Measurements from ENCODE around the gene HEXIM1. TPM values are rescaled to one million over a fixed set of nuclear protein-coding genes. Genes with fewer than 3 reads are reported as not detected.

HEXIM1 gene
- total and polyA plus RNA-seq, 7 donors, result 21.6 to 60.9 (median 41.0) TPM

DNA sequence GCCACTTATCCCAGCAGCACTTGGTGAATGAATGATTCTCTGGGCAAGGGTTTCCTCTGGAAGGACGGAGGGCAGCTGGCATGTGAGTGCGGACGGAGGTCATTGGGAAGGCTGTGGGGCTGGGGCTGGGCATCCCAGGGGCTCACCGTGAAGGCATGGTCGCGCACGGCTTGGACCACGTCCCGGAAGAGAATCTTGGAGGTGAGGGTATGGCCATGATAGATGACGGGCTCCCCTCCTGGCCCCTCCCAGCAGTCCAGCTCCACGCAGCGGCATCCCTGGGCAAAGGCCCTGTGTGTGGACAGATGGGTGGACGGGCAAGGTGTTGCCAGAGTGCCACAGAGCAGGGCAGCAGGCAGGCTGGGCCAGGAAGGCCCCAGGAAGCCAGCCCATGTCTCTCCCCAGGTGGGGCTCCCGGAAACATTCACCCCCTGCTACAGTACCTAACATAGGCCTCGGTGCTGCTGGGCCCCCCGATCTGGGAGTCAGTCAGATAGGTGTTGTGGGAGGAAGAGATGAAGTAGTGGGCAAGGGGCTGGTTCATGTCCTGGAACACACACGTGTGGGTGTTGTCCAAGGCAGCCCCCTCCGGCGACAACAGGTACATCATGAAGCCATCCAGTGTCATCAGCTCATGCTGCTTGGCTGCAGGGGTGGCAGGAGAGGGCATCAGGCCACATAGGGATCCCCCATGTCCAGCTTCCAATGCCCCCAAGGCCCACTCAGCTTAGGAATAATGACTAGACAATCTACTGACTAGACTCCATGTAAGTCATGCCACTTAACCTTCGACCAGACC lies 30.2 kb upstream of the HEXIM1 start:
- no peaks in the 10 kb centered on the region for H3K27me3 ChIP-seq
- peaks cover 13 to 69% (median 32%) of the 10 kb centered on the region in 4 donors for H3K36me3 ChIP-seq
- H3K4me3 ChIP-seq, result no peak overlapping the region
- H3K9me3 ChIP-seq, result no peaks in the 10 kb centered on the region
- peaks cover 0 to 7% (median 6%) of the 10 kb centered on the region in 4 donors for H3K4me1 ChIP-seq
- no peak overlapping the region for H3K27ac ChIP-seq
- 93 to 95% methylated on average over 20 of the region's 20 CpGs for WGBS, 2 donors
- intact Hi-C loops (cut with DNase I), result no loop called here
- no peak for TF ChIP-seq EP300 (IDR thresholded peaks at IDR 0.05)
- TF ChIP-seq POLR2AphosphoS5 (IDR thresholded peaks at IDR 0.05), result no peak
- no peak for TF ChIP-seq POLR2A (IDR thresholded peaks at IDR 0.05)
- no peak for TF ChIP-seq CTCF (IDR thresholded peaks at IDR 0.05)
- no peak for DNase-seq

- Histone ChIP-seq H3K9me3 (no peaks in the 10 kb centered on the region), H3K4me1 (peaks cover 0 to 13% (median 11%) of the 10 kb centered on the region in 4 donors), H3K27ac (no peak overlapping the region), H3K27me3 (no peaks in the 10 kb centered on the region), H3K36me3 (peaks cover 13 to 63% (median 25%) of the 10 kb centered on the region in 4 donors), H3K4me3 (no peak overlapping the region)
- WGBS, 2 donors, result 89 to 94% methylated on average over 23 of the region's 23 CpGs
- DNase-seq, result no peak
- TF ChIP-seq POLR2A (IDR thresholded peaks at IDR 0.05), result no peak
- TF ChIP-seq CTCF (IDR thresholded peaks at IDR 0.05), result no peak
- TF ChIP-seq EP300 (IDR thresholded peaks at IDR 0.05), result no peak
- TF ChIP-seq POLR2AphosphoS5 (IDR thresholded peaks at IDR 0.05), result no peak
- intact Hi-C loops (cut with DNase I), result no loop called here
Observed at GRCh38 chr17:45118691-45119090, 29.6 kb upstream of the HEXIM1 start.

DNA sequence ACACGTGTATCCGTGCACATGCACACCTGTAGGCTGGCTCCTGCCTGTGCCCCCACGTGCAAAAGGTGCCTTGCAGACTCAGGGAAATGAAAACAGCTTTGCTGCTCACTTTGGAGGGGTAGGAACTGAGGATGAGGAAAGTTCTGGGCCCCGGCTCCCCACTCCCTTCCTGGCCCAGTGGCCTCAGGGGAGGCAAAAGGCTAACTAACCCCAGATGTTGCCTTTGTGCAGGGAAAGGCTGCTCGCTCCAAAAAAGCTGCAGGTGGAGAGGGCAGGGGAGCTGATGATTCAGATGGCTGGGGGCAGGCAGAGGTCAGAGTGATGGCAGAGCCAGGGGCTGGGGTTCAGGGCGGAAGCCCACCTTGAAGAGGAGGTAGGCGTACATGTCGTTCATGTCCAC lies 28.3 kb upstream of the HEXIM1 start:
- no peaks in the 10 kb centered on the region for H3K27me3 ChIP-seq
- WGBS, 2 donors, result 88 to 93% methylated on average over 8 of the region's 8 CpGs
- H3K27ac ChIP-seq, result no peak overlapping the region
- peaks cover 0 to 24% (median 23%) of the 10 kb centered on the region in 4 donors for H3K4me1 ChIP-seq
- intact Hi-C loops (cut with DNase I), result no loop called here
- no peak overlapping the region for H3K4me3 ChIP-seq
- no peaks in the 10 kb centered on the region for H3K9me3 ChIP-seq
- no peak for DNase-seq
- TF ChIP-seq POLR2AphosphoS5 (IDR thresholded peaks at IDR 0.05) (no peak), CTCF (IDR thresholded peaks at IDR 0.05) (no peak), POLR2A (IDR thresholded peaks at IDR 0.05) (no peak), EP300 (IDR thresholded peaks at IDR 0.05) (no peak)
- H3K36me3 ChIP-seq, result peaks cover 13 to 55% (median 20%) of the 10 kb centered on the region in 4 donors

DNA sequence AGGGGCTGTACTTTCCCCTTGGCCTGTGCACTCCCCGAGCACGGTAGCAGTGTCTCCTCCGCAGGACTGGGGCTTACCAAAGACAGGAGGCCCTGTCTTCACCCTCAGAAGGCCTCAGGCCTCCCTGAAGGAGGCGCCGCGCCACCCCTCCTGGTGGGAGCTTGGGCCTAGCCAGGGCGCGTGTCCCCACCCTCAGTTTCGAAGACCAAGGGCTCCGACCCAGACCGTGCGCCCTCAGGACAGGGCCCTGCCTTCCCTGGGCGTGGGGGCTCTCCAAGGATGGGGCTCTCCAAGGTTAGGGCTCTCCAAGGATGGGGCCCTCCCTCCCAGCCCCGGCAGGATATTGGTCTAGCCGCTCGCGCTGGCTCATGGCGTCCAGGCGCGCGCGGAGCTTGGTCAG lies 27.7 kb upstream of the HEXIM1 start:
- intact Hi-C loops (cut with DNase I), result no loop called here
- peaks cover 0 to 29% (median 25%) of the 10 kb centered on the region in 4 donors for H3K4me1 ChIP-seq
- TF ChIP-seq CTCF (IDR thresholded peaks at IDR 0.05) (no peak), EP300 (IDR thresholded peaks at IDR 0.05) (no peak), POLR2AphosphoS5 (IDR thresholded peaks at IDR 0.05) (no peak), POLR2A (IDR thresholded peaks at IDR 0.05) (no peak)
- no peak overlapping the region for H3K4me3 ChIP-seq
- no peaks in the 10 kb centered on the region for H3K27me3 ChIP-seq
- H3K9me3 ChIP-seq, result no peaks in the 10 kb centered on the region
- no peak for DNase-seq
- H3K36me3 ChIP-seq, result peaks cover 13 to 53% (median 20%) of the 10 kb centered on the region in 4 donors
- 84 to 94% methylated on average over 22 of the region's 22 CpGs for WGBS, 2 donors
- H3K27ac ChIP-seq, result no peak overlapping the region
